Tibial nerve (tissue), 4 donors: Measurements from ENCODE around the gene BMP7. TPM values are rescaled to one million over a fixed set of nuclear protein-coding genes. Genes with fewer than 3 reads are reported as not detected.

Source experiments
- DNase-seq, 2 donors: peaks; one replicate each; pipeline ENCODE4 v3.0.0-alpha.2; 2019; ENCODE audit warnings: low spot score in 2 of 2
- H3K27ac ChIP-seq, 4 donors: fragments of 200-600 bp; sonication (generic) in 3 of 4; one replicate each; pipeline ENCODE4 v1.5.1; 2017 to 2019; ENCODE audit warnings: mild to moderate bottlenecking in 1 of 4
- H3K27me3 ChIP-seq, 2 donors: fragments of 200-600 bp; sonication (generic) in 1 of 2; one replicate each; pipeline versions ENCODE4 v1.5.1 to v1.6.0; 2017 to 2019
- H3K36me3 ChIP-seq, 3 donors: fragments of 200-600 bp; sonication (generic); one replicate each; pipeline ENCODE4 v1.5.1; 2018 to 2019
- H3K4me1 ChIP-seq, 4 donors: fragments of 200-600 bp; sonication (generic) in 3 of 4; one replicate each; pipeline ENCODE4 v1.5.1; 2017 to 2019
- H3K4me3 ChIP-seq, 4 donors: fragments of 200-600 bp; sonication (generic) in 3 of 4; one replicate each; pipeline ENCODE4 v1.5.1; 2017 to 2019; ENCODE audit warnings: mild to moderate bottlenecking in 1 of 4, moderate library complexity in 1 of 4
- H3K9me3 ChIP-seq, 4 donors: fragments of 200-600 bp; sonication (generic) in 3 of 4; one replicate each; pipeline ENCODE4 v1.5.1; 2017 to 2019
- EP300 ChIP-seq, 2 donors: sonication (generic); formaldehyde crosslinking; IDR thresholded peaks; one replicate each; pipeline ENCODE4 v1.6.1; 2017; ENCODE audit warnings: antibody characterized with exemption in 2 of 2, mild to moderate bottlenecking in 1 of 2
- POLR2A ChIP-seq, 2 donors: fragments of 450-650 bp; IDR thresholded peaks; one replicate each; pipeline ENCODE4 v1.6.1; 2017; ENCODE audit warnings: antibody characterized with exemption in 2 of 2, mild to moderate bottlenecking in 2 of 2, moderate library complexity in 2 of 2
- WGBS, 2 donors: methylation state at CpG; one replicate each; pipeline ENCODE4 v1.1.5; 2018; 5-methylcytosine and 5-hydroxymethylcytosine counted together
- total RNA-seq, 4 donors: library from RNA; depleted of rRNA; stranded (reverse); fragments of >200 nt; gene quantifications; one replicate each; pipeline ENCODE4 v1.1.0, GENCODE V29; 2016
- TF ChIP-seq, protein P1 (sequence below), 5 experiments: fragments of 200-600 bp in 3 of 5; fragments of 450-650 bp in 2 of 5; sonication (generic) in 3 of 5; IDR thresholded peaks; one replicate each; pipeline ENCODE4 v1.5.1; 2016 to 2019; ENCODE audit warnings: antibody characterized with exemption in 5 of 5, mild to moderate bottlenecking in 3 of 5, moderate library complexity in 2 of 5

BMP7 gene
- total RNA-seq, 4 donors from 2014 or later = 11.7 to 14.2 (median 13.4) TPM

DNA sequence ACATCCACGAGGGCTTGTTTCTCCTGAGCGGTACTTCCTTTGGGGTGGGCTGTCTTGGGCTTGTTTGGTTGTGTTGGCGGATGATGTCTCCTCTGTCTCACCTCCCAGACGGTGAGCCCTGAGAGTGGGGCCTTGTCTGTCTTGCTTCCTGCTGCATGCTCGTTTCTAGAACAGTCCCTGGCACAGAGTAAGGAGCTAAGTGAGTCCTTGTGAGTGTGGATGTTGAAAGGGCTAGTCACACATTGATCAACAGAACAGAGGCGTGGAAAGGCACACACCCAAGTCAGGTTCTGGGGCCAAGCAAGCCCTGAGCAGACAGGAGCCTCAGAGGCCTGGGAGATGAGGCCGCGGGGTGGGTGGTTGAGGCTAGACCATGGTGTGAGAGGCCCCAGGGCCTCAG, 111.0 kb downstream of the BMP7 start:
- Histone ChIP-seq H3K27me3 (no peaks in the 10 kb centered on the region), H3K9me3 (no peaks in the 10 kb centered on the region), H3K4me3 (no peak overlapping the region), H3K27ac (no peak overlapping the region), H3K36me3 (no peaks in the 10 kb centered on the region), H3K4me1 (peaks cover 0 to 13% (median 0%) of the 10 kb centered on the region in 4 donors)
- no peak for DNase-seq
- TF ChIP-seq EP300 (IDR thresholded peaks at IDR 0.05) = no peak
- TF ChIP-seq, protein P1, sequence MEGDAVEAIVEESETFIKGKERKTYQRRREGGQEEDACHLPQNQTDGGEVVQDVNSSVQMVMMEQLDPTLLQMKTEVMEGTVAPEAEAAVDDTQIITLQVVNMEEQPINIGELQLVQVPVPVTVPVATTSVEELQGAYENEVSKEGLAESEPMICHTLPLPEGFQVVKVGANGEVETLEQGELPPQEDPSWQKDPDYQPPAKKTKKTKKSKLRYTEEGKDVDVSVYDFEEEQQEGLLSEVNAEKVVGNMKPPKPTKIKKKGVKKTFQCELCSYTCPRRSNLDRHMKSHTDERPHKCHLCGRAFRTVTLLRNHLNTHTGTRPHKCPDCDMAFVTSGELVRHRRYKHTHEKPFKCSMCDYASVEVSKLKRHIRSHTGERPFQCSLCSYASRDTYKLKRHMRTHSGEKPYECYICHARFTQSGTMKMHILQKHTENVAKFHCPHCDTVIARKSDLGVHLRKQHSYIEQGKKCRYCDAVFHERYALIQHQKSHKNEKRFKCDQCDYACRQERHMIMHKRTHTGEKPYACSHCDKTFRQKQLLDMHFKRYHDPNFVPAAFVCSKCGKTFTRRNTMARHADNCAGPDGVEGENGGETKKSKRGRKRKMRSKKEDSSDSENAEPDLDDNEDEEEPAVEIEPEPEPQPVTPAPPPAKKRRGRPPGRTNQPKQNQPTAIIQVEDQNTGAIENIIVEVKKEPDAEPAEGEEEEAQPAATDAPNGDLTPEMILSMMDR (IDR thresholded peaks at IDR 0.05) = no peak
- TF ChIP-seq POLR2A (IDR thresholded peaks at IDR 0.05) = no peak
- 79 to 80% methylated on average over 8 of the region's 8 CpGs for WGBS, 2 donors

DNA sequence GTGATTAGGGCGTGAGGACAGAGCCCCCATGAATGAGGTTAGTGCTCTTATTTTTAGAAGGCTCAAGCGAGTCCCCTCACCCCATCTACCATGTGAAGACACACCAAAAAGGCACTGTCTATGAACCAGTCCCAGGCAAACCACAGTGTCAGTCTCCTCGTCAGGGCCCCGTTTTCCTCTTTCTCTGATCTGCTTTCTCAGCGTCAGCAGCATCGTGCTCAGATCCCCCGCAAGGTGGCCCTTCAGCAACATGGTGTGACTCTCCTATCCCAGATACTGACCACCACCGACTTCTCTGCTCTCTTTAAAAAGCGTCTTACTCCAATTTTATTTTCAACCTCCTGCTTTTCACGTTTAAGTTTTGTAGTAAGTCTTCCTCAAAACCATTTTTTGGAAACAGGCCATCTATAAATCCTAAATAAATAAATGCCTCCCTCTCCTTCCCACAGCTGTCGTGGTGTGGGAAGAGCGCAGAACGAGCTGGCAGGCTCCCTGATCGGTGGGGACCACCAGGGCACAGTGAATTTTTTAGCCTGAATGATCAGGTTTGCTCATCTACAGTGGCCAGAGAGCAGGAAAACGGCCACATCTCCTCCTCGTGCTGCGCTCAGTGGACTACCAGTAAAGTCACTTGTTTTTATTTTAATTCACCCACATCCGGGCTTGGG, 113.1 kb downstream of the BMP7 start:
- Histone ChIP-seq H3K27me3 (no peaks in the 10 kb centered on the region), H3K4me3 (no peak overlapping the region), H3K4me1 (peaks cover 0 to 13% (median 0%) of the 10 kb centered on the region in 4 donors), H3K36me3 (no peaks in the 10 kb centered on the region), H3K27ac (no peak overlapping the region), H3K9me3 (no peaks in the 10 kb centered on the region)
- no peak for TF ChIP-seq EP300 (IDR thresholded peaks at IDR 0.05)
- DNase-seq = no peak
- WGBS, 2 donors = 74 to 80% methylated on average over 18 of the region's 18 CpGs

DNA sequence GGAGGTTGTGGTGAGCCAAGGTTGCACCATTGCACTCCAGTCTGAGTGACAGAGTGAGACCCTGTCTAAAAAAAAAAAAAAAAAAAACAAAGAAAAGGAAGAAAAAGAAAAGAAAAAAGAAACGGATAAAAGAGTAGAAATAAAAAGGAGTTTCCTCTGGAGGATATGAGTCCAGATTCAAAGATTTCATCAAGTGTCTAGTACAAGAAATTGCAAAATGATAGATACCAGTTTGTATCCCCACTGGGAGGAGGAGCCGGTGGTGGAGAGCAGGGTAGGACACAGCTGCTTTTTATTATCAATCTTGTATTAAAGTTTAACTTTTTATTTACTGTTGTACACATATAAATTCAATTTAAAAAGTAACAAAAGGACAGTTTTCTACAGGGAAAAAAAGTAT, 113.9 kb downstream of the BMP7 start:
- Histone ChIP-seq H3K27me3 (no peaks in the 10 kb centered on the region), H3K36me3 (no peaks in the 10 kb centered on the region), H3K27ac (no peak overlapping the region), H3K4me1 (peaks cover 0 to 6% (median 0%) of the 10 kb centered on the region in 4 donors), H3K9me3 (no peaks in the 10 kb centered on the region), H3K4me3 (no peak overlapping the region)
- TF ChIP-seq, protein P1 (IDR thresholded peaks at IDR 0.05) = no peak
- no peak for TF ChIP-seq EP300 (IDR thresholded peaks at IDR 0.05)
- no peak for DNase-seq
- WGBS, 2 donors = 59 to 61% methylated on average over 2 of the region's 2 CpGs

DNA sequence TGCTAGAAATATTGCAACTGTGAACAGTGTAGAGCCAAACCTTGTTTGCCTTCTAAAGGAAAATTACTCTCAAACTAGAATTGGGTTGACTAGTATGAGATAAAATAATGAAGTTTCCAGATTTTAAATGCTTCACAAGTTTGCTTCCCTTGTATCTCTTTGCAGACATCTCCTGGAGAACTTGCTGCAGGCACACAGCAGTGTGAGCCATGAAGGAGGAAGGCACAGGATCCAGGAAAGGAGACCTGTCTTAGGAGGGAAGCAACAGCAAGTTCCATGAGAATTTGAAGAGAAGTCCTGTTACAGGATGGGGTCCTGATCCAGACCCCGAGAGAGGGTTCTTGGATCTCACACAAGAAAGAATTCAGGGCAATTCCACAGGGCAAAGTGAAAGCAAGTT, 115.9 kb downstream of the BMP7 start:
- Histone ChIP-seq H3K27me3 (no peaks in the 10 kb centered on the region), H3K4me3 (no peak overlapping the region), H3K36me3 (no peaks in the 10 kb centered on the region), H3K9me3 (no peaks in the 10 kb centered on the region), H3K4me1 (no peaks in the 10 kb centered on the region), H3K27ac (no peak overlapping the region)
- no peak for DNase-seq
- WGBS, 2 donors = 52 to 60% methylated on average over 1 of the region's 1 CpG
- TF ChIP-seq POLR2A (IDR thresholded peaks at IDR 0.05) (no peak), EP300 (IDR thresholded peaks at IDR 0.05) (no peak)
- TF ChIP-seq, protein P1 (IDR thresholded peaks at IDR 0.05) = no peak

DNA sequence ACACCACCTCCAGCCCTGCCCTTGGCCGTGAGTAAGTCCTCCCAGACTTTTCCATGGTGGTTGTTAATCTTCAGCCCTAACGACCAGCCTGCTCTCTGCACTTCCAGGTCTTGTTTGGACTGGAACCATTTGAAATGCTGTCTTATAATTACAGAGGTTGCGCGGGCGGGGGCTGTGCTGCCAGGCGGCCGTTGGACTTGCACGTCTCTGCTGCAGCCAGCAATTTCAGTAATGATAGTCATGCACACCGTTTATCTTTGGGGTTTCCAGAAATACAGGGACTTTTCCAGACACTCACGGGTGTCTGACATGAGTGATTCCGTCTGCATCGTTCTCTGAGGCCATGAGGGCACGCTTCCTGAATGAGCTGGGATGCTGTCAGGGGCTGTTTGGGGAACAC, 118.2 kb downstream of the BMP7 start:
- Histone ChIP-seq H3K4me1 (no peaks in the 10 kb centered on the region), H3K27me3 (no peaks in the 10 kb centered on the region), H3K27ac (no peak overlapping the region), H3K4me3 (no peak overlapping the region), H3K36me3 (no peaks in the 10 kb centered on the region), H3K9me3 (no peaks in the 10 kb centered on the region)
- WGBS, 2 donors = 37 to 38% methylated on average over 13 of the region's 13 CpGs
- DNase-seq = no peak
- TF ChIP-seq POLR2A (IDR thresholded peaks at IDR 0.05) (no peak), EP300 (IDR thresholded peaks at IDR 0.05) (no peak)
- TF ChIP-seq, protein P1 (IDR thresholded peaks at IDR 0.05) = no peak
